B cell (primary cell): Measurements from ENCODE around the gene PYGM. TPM values are rescaled to one million over a fixed set of nuclear protein-coding genes. Genes with fewer than 3 reads are reported as not detected.

Source experiments
- ATAC-seq: fragments of 200-7000 bp; cut with Tn5 transposase; one replicate; pipeline ENCODE4 v1.10.0; 2021; ENCODE audit warnings: low read depth, mild to moderate bottlenecking, moderate number of reproducible peaks, moderate library complexity
- CTCF ChIA-PET: fragments of 350-600 bp; sonication (Branson Sonifier 250); formaldehyde crosslinking; loops from one replicate; lab custom pipeline; 2021; ENCODE audit warnings: antibody characterized with exemption, inconsistent platforms; lab: Charles Lee
- POLR2A ChIA-PET: fragments of 350-600 bp; sonication (Branson Sonifier 250); formaldehyde crosslinking; loops from one replicate; lab custom pipeline; 2021; ENCODE audit warnings: antibody characterized with exemption; lab: Charles Lee
- DNase-seq: peaks from one replicate; pipeline ENCODE4 v3.0.0; 2013
- H2AFZ ChIP-seq: 2 replicates; pipeline ENCODE4 v1.6.1; 2012; ENCODE audit warnings: mild to moderate bottlenecking, low read depth, low read length; ENCODE audit not compliant: insufficient read depth, poor library complexity, severe bottlenecking
- H3K27ac ChIP-seq, 2 donors: 1 replicate in 1 of 2; 2 replicates in 1 of 2; pipeline ENCODE4 v1.5.1; 2012 to 2013; ENCODE audit warnings: low read length in 2 of 2, mild to moderate bottlenecking in 2 of 2, moderate library complexity in 1 of 2
- H3K27me3 ChIP-seq, 4 experiments: fragments of 200-600 bp in 1 of 4; sonication (generic) in 1 of 4; replicated peaks in 1 of 4; 1 replicate in 2 of 4; 2 replicates in 2 of 4; pipeline versions ENCODE4 v1.6.1 to v1.7.0; 2013 to 2016; ENCODE audit warnings: low read length in 3 of 4, mild to moderate bottlenecking in 2 of 4, mixed read lengths in 1 of 4, moderate library complexity in 1 of 4; ENCODE audit not compliant: insufficient read depth in 4 of 4, control insufficient read depth in 3 of 4; ENCODE audit errors: control extremely low read depth in 1 of 4
- H3K36me3 ChIP-seq, 2 experiments: replicated peaks in 1 of 2; 1 replicate in 1 of 2; 2 replicates in 1 of 2; pipeline versions ENCODE4 v1.6.1 to v1.7.1; 2013; ENCODE audit warnings: low read length in 1 of 2; ENCODE audit not compliant: insufficient read depth in 2 of 2, control insufficient read depth in 1 of 2; ENCODE audit errors: control extremely low read depth in 1 of 2, extremely low read depth in 1 of 2
- H3K4me1 ChIP-seq, 2 donors: fragments of 200-600 bp in 1 of 2; sonication (generic) in 1 of 2; 1 replicate in 1 of 2; 2 replicates in 1 of 2; pipeline versions ENCODE4 v1.5.1 to v1.6.1; 2013 to 2017; ENCODE audit warnings: low read length in 2 of 2; ENCODE audit not compliant: control insufficient read depth in 2 of 2, insufficient read depth in 2 of 2
- H3K4me2 ChIP-seq: replicated peaks from 2 replicates; pipeline ENCODE3; 2012; ENCODE audit warnings: mild to moderate bottlenecking, low read depth, low read length; ENCODE audit not compliant: poor library complexity, severe bottlenecking
- H3K4me3 ChIP-seq, 5 experiments: fragments of 200-600 bp in 1 of 5; sonication (generic) in 1 of 5; 1 replicate in 3 of 5; 2 replicates in 2 of 5; pipeline versions ENCODE4 v1.5.1 to v1.7.0; 2011 to 2016; ENCODE audit warnings: low read length in 4 of 5, mild to moderate bottlenecking in 4 of 5, low read depth in 2 of 5, control low read depth in 1 of 5, moderate library complexity in 1 of 5; ENCODE audit not compliant: insufficient read depth in 1 of 5; ENCODE audit errors: control extremely low read depth in 1 of 5, extremely low read depth in 1 of 5
- H3K79me2 ChIP-seq: fragments of 200-600 bp; sonication (generic); one replicate; pipeline ENCODE4 v1.6.0; 2016; ENCODE audit warnings: low read length; ENCODE audit not compliant: control insufficient read depth, insufficient read depth
- H3K9ac ChIP-seq: fragments of 200-600 bp; sonication (generic); 2 replicates; pipeline ENCODE4 v1.6.1; 2017; ENCODE audit warnings: mild to moderate bottlenecking, low read length, moderate library complexity
- H3K9me3 ChIP-seq, 3 donors: one replicate each; pipeline versions ENCODE4 v1.6.1 to v1.7.1; 2013; ENCODE audit warnings: low read length in 2 of 3; ENCODE audit not compliant: control insufficient read depth in 2 of 3, insufficient read depth in 1 of 3; ENCODE audit errors: control extremely low read depth in 1 of 3
- H4K20me1 ChIP-seq: 2 replicates; pipeline ENCODE4 v1.6.0; 2012; ENCODE audit warnings: mild to moderate bottlenecking, low read length; ENCODE audit not compliant: insufficient read depth, control insufficient read depth, poor library complexity, severe bottlenecking
- H3K27ac Mint-ChIP-seq: one replicate; pipeline ENCODE4 v1.8.0; 2021; ENCODE audit warnings: mixed read lengths
- H3K27me3 Mint-ChIP-seq: one replicate; pipeline ENCODE4 v1.8.0; 2021; ENCODE audit warnings: mixed read lengths
- H3K4me1 Mint-ChIP-seq: one replicate; pipeline ENCODE4 v1.8.0; 2021; ENCODE audit warnings: mixed read lengths
- H3K4me3 Mint-ChIP-seq: one replicate; pipeline ENCODE4 v1.8.0; 2021; ENCODE audit warnings: mixed read lengths
- H3K9me3 Mint-ChIP-seq: one replicate; pipeline ENCODE4 v1.8.0; 2022; ENCODE audit warnings: mixed read lengths; ENCODE audit not compliant: insufficient read depth
- CTCF ChIP-seq: fragments of 200-600 bp; IDR thresholded peaks from one replicate; pipeline ENCODE4 v1.8.0; 2022; ENCODE audit warnings: antibody characterized with exemption, mild to moderate bottlenecking
- EZH2 ChIP-seq: IDR thresholded peaks from 2 replicates; pipeline ENCODE4 v1.6.1; 2012; ENCODE audit warnings: borderline replicate concordance, low read depth, mild to moderate bottlenecking, moderate library complexity, low read length; ENCODE audit not compliant: insufficient read depth, poor library complexity, severe bottlenecking
- WGBS: methylation state at CpG from one replicate; pipeline ENCODE4 v1.1.5; 2013; ENCODE audit warnings: missing lambda C conversion rate; ENCODE audit not compliant: insufficient coverage; 5-methylcytosine and 5-hydroxymethylcytosine counted together
- intact Hi-C: fragments of 100-400 bp; cut with micrococcal nuclease; formaldehyde crosslinking; loops from one replicate; pipeline ENCODE4 v1.10.0; 2022
- polyA plus RNA-seq: library from polyadenylated mRNA; depleted of rRNA; stranded (reverse); fragments of >200 nt; gene quantifications from 2 replicates; pipeline ENCODE4 v1.2.3, GENCODE V29; 2012
- total RNA-seq, 2 donors: library from RNA; stranded (reverse); fragments of 120-200 nt in 1 of 2; gene quantifications; 1 replicate in 1 of 2; 2 replicates in 1 of 2; pipeline versions ENCODE4 v1.2.3 to v1.2.4, GENCODE V29; 2013 to 2022

Gene PYGM
- total and polyA plus RNA-seq, 2 donors (not counting 1 experiment from before 2014, with no cell fraction given), result 9.3 to 9.6 TPM

DNA sequence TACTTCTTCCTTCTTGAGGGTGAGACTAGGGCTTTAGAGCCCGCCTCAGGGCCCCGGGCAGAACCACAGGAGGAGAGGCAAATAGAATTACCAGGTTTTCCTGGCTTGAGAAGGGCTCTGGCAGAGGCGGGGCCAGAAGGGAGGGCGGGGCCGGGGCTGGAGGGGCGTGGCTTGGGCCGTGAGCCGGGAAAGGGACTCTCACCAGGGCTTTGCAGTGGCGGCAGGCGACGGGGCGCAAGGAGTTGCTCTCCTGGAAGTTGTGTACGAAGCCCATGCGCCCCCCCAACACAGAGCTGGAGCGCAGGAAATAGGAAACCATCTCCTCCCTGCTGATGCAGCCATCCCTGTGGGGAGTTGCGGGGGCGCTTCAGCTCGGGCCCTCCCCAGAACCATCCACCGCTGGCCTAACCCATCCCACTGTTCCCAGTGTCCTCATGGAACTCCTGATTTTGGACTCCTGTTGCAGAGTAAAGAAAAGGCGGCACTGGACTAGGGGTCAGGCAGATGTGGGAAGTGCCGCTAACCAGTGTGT, 29.9 kb downstream of the PYGM start:
- Histone ChIP-seq H2AFZ (no peak overlapping the region), H3K4me2 (no peak overlapping the region), H3K27me3 (no peaks in the 10 kb centered on the region), H3K4me3 (no peak overlapping the region), H3K27ac (no peak overlapping the region), H3K9ac (no peak overlapping the region), H3K79me2 (peaks cover 6% of the 10 kb centered on the region), H3K36me3 (peaks cover 2 to 76% of the 10 kb centered on the region in 2 experiments), H4K20me1 (peaks cover 88% of the 10 kb centered on the region), H3K9me3 (no peaks in the 10 kb centered on the region), H3K4me1 (peaks cover 0 to 1% of the 10 kb centered on the region in 2 donors)
- intact Hi-C loops, result no loop called here
- H3K27ac Mint-ChIP-seq, result peak overlapping the region; percentile 41
- 80% methylated on average over 18 of the region's 21 CpGs for WGBS
- DNase-seq (no peak), ATAC-seq (no peak)
- H3K27me3 Mint-ChIP-seq, result no peaks in the 10 kb centered on the region
- ChIA-PET CTCF (no interaction called here), POLR2A (no interaction called here)
- no peaks in the 10 kb centered on the region for H3K9me3 Mint-ChIP-seq
- H3K4me1 Mint-ChIP-seq, result peaks cover 19% of the 10 kb centered on the region
- TF ChIP-seq EZH2 (no peak), CTCF (no peak)
- no peak overlapping the region for H3K4me3 Mint-ChIP-seq

- 100% methylated on average over 6 of the region's 11 CpGs for WGBS
- H3K4me1 ChIP-seq, result peaks cover 8 to 12% of the 10 kb centered on the region in 2 donors
- intact Hi-C loops, result no loop called here
- Mint-ChIP-seq H3K9me3 (no peaks in the 10 kb centered on the region), H3K4me3 (no peak overlapping the region), H3K27ac (no peak overlapping the region), H3K4me1 (peaks cover 23% of the 10 kb centered on the region), H3K27me3 (no peaks in the 10 kb centered on the region)
- ATAC-seq (no peak), DNase-seq (no peak)
- H3K79me2 ChIP-seq, result peaks cover 6% of the 10 kb centered on the region
- H3K27me3 ChIP-seq, result no peaks in the 10 kb centered on the region
- H3K9me3 ChIP-seq, result no peaks in the 10 kb centered on the region
- peaks cover 88% of the 10 kb centered on the region for H4K20me1 ChIP-seq
- H3K4me2 ChIP-seq, result no peak overlapping the region
- TF ChIP-seq CTCF (no peak), EZH2 (no peak)
- no peak overlapping the region for H3K9ac ChIP-seq
- H2AFZ ChIP-seq, result no peak overlapping the region
- ChIA-PET POLR2A (interaction anchor here (0.5 to 0.6 kb wide), 2 partner anchors 10 to 13 kb away, joined by 3 read pairs; no protein-coding TSS in a partner anchor), CTCF (interaction anchor here (0.7 kb wide), 1 partner anchor 33 kb away, joined by 6 read pairs; no protein-coding TSS in a partner anchor)
- no peak overlapping the region for H3K27ac ChIP-seq
- H3K4me3 ChIP-seq, result no peak overlapping the region
- H3K36me3 ChIP-seq, result peaks cover 0 to 66% of the 10 kb centered on the region in 2 experiments
Measured at GRCh38 chr11:64728757-64729365, 30.9 kb downstream of the PYGM start.
